HepG2 (cell line): ENCODE data around the gene GLIS2. TPM values are rescaled to one million over a fixed set of nuclear protein-coding genes. Genes with fewer than 3 reads are reported as not detected.

Experiments used
- ATAC-seq: fragments of 200-7000 bp; cut with Tn5 transposase; 3 replicates; pipeline ENCODE4 v1.9.1; 2020; ENCODE audit warnings: mild to moderate bottlenecking, moderate library complexity
- BruUV-seq: library from RNA; stranded (reverse); fragments of 400-500 nt; replicated peaks from 2 replicates; lab custom pipeline; 2021; lab: Mats Ljungman, UMichigan
- CTCF ChIA-PET: fragments of 300-600 bp; formaldehyde crosslinking; extraction: SDS; loops from one replicate; lab custom pipeline; 2021; ENCODE audit warnings: low total read pairs, inconsistent platforms, low intra/inter-chr PET ratio; lab: Yijun Ruan, JAX
- POLR2A ChIA-PET: fragments of 350-600 bp; sonication (Branson Sonifier 250); formaldehyde crosslinking; loops from one replicate; lab custom pipeline; 2020; ENCODE audit warnings: antibody characterized with exemption, inconsistent platforms; lab: Yijun Ruan, JAX
- DNase-seq: peaks from one replicate; pipeline ENCODE4 v3.0.0-alpha.2; 2015; ENCODE audit warnings: low spot score
- FAIRE-seq: peaks from 3 replicates; lab custom pipeline; 2011; peaks lifted over from hg19 to GRCh38; lab: Jason Lieb, UNC
- H2AFZ ChIP-seq: one replicate; pipeline ENCODE4 v1.6.1; 2011; ENCODE audit warnings: low read length, inconsistent platforms
- H3K27ac ChIP-seq: fragments of 300-600 bp; 3 replicates; pipeline ENCODE4 v1.8.0; 2011; ENCODE audit warnings: mixed run types, mild to moderate bottlenecking, mixed read lengths, low read length, inconsistent platforms; ENCODE audit not compliant: insufficient read depth; ENCODE audit errors: extremely low read length
- H3K27me3 ChIP-seq, 2 experiments: fragments of 200-600 bp in 1 of 2; 2 replicates in 1 of 2; 3 replicates in 1 of 2; pipeline versions ENCODE4 v1.6.0 to v1.8.0; 2011; ENCODE audit warnings: low read length in 2 of 2, mild to moderate bottlenecking in 2 of 2, moderate library complexity in 2 of 2, inconsistent platforms in 1 of 2; ENCODE audit not compliant: insufficient read depth in 2 of 2, control insufficient read depth in 1 of 2
- H3K36me3 ChIP-seq, 2 experiments: fragments of 200-600 bp in 1 of 2; replicated peaks in 1 of 2; 2 replicates in 1 of 2; 3 replicates in 1 of 2; pipeline versions ENCODE4 v1.5.1 to v1.8.0; 2011; ENCODE audit warnings: low read length in 2 of 2, inconsistent platforms in 1 of 2; ENCODE audit not compliant: insufficient read depth in 2 of 2, control insufficient read depth in 1 of 2
- H3K4me1 ChIP-seq: 2 replicates; pipeline ENCODE4 v1.5.1; 2012; ENCODE audit warnings: low read length, inconsistent platforms; ENCODE audit not compliant: insufficient read depth
- H3K4me2 ChIP-seq: 2 replicates; pipeline ENCODE4 v1.6.0; 2011; ENCODE audit warnings: low read depth, low read length, inconsistent platforms
- H3K4me3 ChIP-seq, 3 experiments: fragments of 200-600 bp in 1 of 3; sonication (generic), shearing (Covaris generic) in 1 of 3; replicated peaks in 1 of 3; 2 replicates each; pipeline ENCODE4 v1.5.1; 2011 to 2016; ENCODE audit warnings: low read length in 3 of 3, inconsistent platforms in 2 of 3, low read depth in 2 of 3, mild to moderate bottlenecking in 2 of 3, control low read depth in 1 of 3, mixed read lengths in 1 of 3; ENCODE audit not compliant: insufficient read depth in 1 of 3
- H3K79me2 ChIP-seq: one replicate; pipeline ENCODE4 v1.6.1; 2011; ENCODE audit warnings: low read length, inconsistent platforms; ENCODE audit not compliant: insufficient read depth
- H3K9ac ChIP-seq: 2 replicates; pipeline ENCODE4 v1.6.0; 2011; ENCODE audit warnings: mild to moderate bottlenecking, low read depth, low read length, inconsistent platforms; ENCODE audit not compliant: insufficient read depth
- H3K9me3 ChIP-seq: 2 replicates; pipeline ENCODE4 v1.5.1; 2012; ENCODE audit warnings: mild to moderate bottlenecking, low read length
- H4K20me1 ChIP-seq: 2 replicates; pipeline ENCODE4 v1.6.0; 2011; ENCODE audit warnings: inconsistent platforms, mild to moderate bottlenecking, low read length, moderate library complexity; ENCODE audit not compliant: insufficient read depth
- AGO1 ChIP-seq: fragments of 200-400 bp; formaldehyde crosslinking; IDR thresholded peaks from 2 replicates; pipeline ENCODE4 v1.6.1; 2017; ENCODE audit warnings: mild to moderate bottlenecking, low read depth, low read length, moderate library complexity; ENCODE audit not compliant: poor library complexity, severe bottlenecking
- DR1 ChIP-seq: sonication (generic); formaldehyde crosslinking; IDR thresholded peaks from 2 replicates; pipeline ENCODE4 v1.8.0; 2021; ENCODE audit warnings: mild to moderate bottlenecking, missing genetic modification reagents, inconsistent platforms
- ELF4 ChIP-seq: sonication (generic); formaldehyde crosslinking; IDR thresholded peaks from 2 replicates; pipeline ENCODE4 v1.5.0; 2020; ENCODE audit warnings: missing genetic modification reagents, mild to moderate bottlenecking, moderate library complexity, borderline replicate concordance
- FOXA1 ChIP-seq, 2 experiments: fragments of 450-650 bp in 1 of 2; sonication (generic) in 1 of 2; formaldehyde crosslinking in 1 of 2; IDR thresholded peaks; 2 replicates each; pipeline versions ENCODE4 v1.4.0 to v1.6.1; 2016 to 2020; ENCODE audit warnings: missing genetic modification reagents in 1 of 2
- POLR2AphosphoS5 ChIP-seq: IDR thresholded peaks from 2 replicates; pipeline ENCODE4 v1.6.1; 2012; ENCODE audit warnings: low read depth, low read length
- POLR2G ChIP-seq: fragments of 200-400 bp; formaldehyde crosslinking; IDR thresholded peaks from 2 replicates; pipeline ENCODE4 v1.6.1; 2018; ENCODE audit warnings: mild to moderate bottlenecking, low read depth, low read length, moderate library complexity
- STAT5B ChIP-seq: sonication (generic); formaldehyde crosslinking; IDR thresholded peaks from 2 replicates; pipeline ENCODE4 v1.4.0; 2020; ENCODE audit warnings: missing genetic modification reagents
- ZNF326 ChIP-seq: sonication (generic); formaldehyde crosslinking; IDR thresholded peaks from 2 replicates; pipeline ENCODE4 v1.4.0; 2020; ENCODE audit warnings: missing genetic modification reagents, borderline replicate concordance
- ZNF572 ChIP-seq: sonication (generic); formaldehyde crosslinking; IDR thresholded peaks from 2 replicates; pipeline ENCODE4 v1.5.1; 2020; ENCODE audit warnings: mild to moderate bottlenecking, missing genetic modification reagents
- ZSCAN22 ChIP-seq: sonication (generic); formaldehyde crosslinking; IDR thresholded peaks from 2 replicates; pipeline ENCODE4 v1.4.0; 2020; ENCODE audit warnings: mild to moderate bottlenecking, missing genetic modification reagents
- WGBS: methylation state at CpG from one replicate; pipeline ENCODE4 v1.1.6; 2017; ENCODE audit warnings: low lambda C conversion rate; 5-methylcytosine and 5-hydroxymethylcytosine counted together
- in situ Hi-C: cut with HindIII; loops from 2 replicates; pipeline ENCODE4 v1.10.0; 2017; ENCODE audit warnings: low pct_unique_long_range_greater_than_20kb; ENCODE audit not compliant: extremely low pct_ligation_motif_present
- intact Hi-C: fragments of 100-400 bp; cut with micrococcal nuclease; formaldehyde crosslinking; loops from one replicate; pipeline ENCODE4 v1.10.0; 2022; ENCODE audit not compliant: unreplicated experiment
- polyA plus RNA-seq, 8 experiments: library from polyadenylated mRNA; depleted of rRNA in 3 of 8; stranded (reverse) in 7 of 8; unstranded in 1 of 8; fragments of >200 nt; fragmentation: Illumina TruSeq in 4 of 8; extraction: Trizol in 4 of 8; gene quantifications; 2 replicates each; pipeline versions ENCODE4 v1.2.1 to v1.2.3, GENCODE V29; 2011 to 2016; ENCODE audit warnings: low read depth in 4 of 8, missing spikeins in 1 of 8, mixed read lengths in 1 of 8; ENCODE audit not compliant: insufficient read depth in 1 of 8
- total RNA-seq, 5 experiments: library from RNA; depleted of rRNA; stranded (reverse); fragments of >200 nt; fragmentation: Illumina TruSeq; extraction: Trizol; gene quantifications; 2 replicates each; pipeline ENCODE4 v1.2.3, GENCODE V29; 2016; ENCODE audit warnings: low read depth in 1 of 5
- TF ChIP-seq, protein P1 (sequence below): sonication (generic); formaldehyde crosslinking; IDR thresholded peaks from 2 replicates; pipeline ENCODE4 v1.4.0; 2020; ENCODE audit warnings: missing genetic modification reagents, borderline replicate concordance
- TF ChIP-seq, protein P2 (sequence below): sonication (generic); formaldehyde crosslinking; IDR thresholded peaks from 2 replicates; pipeline ENCODE4 v1.4.0; 2020; ENCODE audit warnings: missing genetic modification reagents
- TF ChIP-seq, protein P3 (sequence below): conservative IDR thresholded peaks from 2 replicates; pipeline ENCODE4 v1.6.1; 2018; ENCODE audit warnings: missing genetic modification reagents
- TF ChIP-seq, protein P4 (sequence below), 2 experiments: fragments of 450-650 bp in 1 of 2; sonication (generic) in 1 of 2; formaldehyde crosslinking; IDR thresholded peaks; 2 replicates each; pipeline versions ENCODE4 v1.5.0 to v1.8.0; 2020 to 2022; ENCODE audit warnings: mild to moderate bottlenecking in 1 of 2, missing genetic modification reagents in 1 of 2
- TF ChIP-seq, protein P5 (sequence below): sonication (generic); formaldehyde crosslinking; IDR thresholded peaks from 2 replicates; pipeline ENCODE4 v1.8.0; 2022; ENCODE audit warnings: missing genetic modification reagents, mild to moderate bottlenecking, moderate library complexity, borderline replicate concordance

GLIS2 gene
- total and polyA plus RNA-seq, 2 of the 13 experiments (the other 11 are each of a cell fraction or from before 2014, with no cell fraction given), result 0.28 to 0.29 TPM

DNA sequence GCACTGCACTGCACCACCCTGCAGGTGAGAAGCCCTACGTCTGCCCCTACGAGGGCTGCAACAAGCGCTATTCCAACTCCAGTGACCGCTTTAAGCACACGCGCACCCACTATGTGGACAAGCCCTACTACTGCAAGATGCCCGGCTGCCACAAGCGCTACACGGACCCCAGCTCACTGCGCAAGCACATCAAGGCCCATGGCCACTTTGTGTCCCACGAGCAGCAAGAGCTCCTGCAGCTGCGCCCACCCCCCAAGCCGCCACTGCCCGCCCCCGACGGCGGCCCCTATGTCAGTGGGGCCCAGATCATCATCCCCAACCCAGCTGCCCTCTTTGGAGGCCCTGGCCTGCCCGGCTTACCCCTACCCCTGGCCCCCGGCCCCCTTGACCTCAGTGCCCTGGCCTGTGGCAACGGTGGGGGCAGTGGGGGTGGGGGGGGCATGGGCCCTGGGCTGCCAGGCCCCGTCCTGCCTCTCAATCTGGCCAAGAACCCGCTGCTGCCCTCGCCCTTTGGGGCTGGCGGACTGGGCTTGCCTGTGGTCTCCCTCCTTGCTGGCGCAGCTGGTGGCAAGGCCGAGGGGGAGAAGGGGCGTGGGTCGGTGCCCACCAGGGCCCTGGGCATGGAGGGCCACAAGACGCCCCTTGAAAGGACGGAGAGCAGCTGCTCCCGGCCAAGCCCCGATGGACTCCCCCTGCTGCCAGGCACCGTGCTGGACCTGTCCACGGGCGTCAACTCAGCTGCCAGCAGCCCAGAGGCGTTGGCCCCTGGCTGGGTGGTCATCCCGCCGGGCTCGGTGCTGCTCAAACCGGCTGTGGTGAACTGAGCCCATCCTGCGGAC lies 21.1 kb downstream of the GLIS2 start:
- BruUV-seq, result no TSS peak
- H4K20me1 ChIP-seq, result no peaks in the 10 kb centered on the region
- H3K27me3 ChIP-seq, result no peaks in the 10 kb centered on the region
- no peak overlapping the region for H3K27ac ChIP-seq
- H2AFZ ChIP-seq, result no peak overlapping the region
- DNase-seq (no peak), FAIRE-seq (no peak), ATAC-seq (peak; percentile 8; the same call in 2 of the 3 replicates)
- intact Hi-C loops, result no loop called here
- H3K9ac ChIP-seq, result no peak overlapping the region
- H3K36me3 ChIP-seq, result peaks cover 5 to 26% of the 10 kb centered on the region in 2 experiments; a peak in 3 of 5 replicates
- H3K4me2 ChIP-seq, result no peak overlapping the region
- no peaks in the 10 kb centered on the region for H3K79me2 ChIP-seq
- no peaks in the 10 kb centered on the region for H3K4me1 ChIP-seq
- H3K4me3 ChIP-seq, result no peak overlapping the region
- POLR2A ChIA-PET, result interaction anchor here (1.0 kb wide), 1 partner anchor 14 kb away, joined by 3 read pairs; the partner anchor contains the start of gene PAM16
- CTCF ChIA-PET, result no interaction called here
- H3K9me3 ChIP-seq, result no peaks in the 10 kb centered on the region
- WGBS, result 94% methylated on average over 23 of the region's 41 CpGs
- in situ Hi-C loops, result no loop called here
- TF ChIP-seq POLR2AphosphoS5, result 0 out of 2 replicates have a peak, but pooled peaks have one; percentile 7
- TF ChIP-seq, protein P1, sequence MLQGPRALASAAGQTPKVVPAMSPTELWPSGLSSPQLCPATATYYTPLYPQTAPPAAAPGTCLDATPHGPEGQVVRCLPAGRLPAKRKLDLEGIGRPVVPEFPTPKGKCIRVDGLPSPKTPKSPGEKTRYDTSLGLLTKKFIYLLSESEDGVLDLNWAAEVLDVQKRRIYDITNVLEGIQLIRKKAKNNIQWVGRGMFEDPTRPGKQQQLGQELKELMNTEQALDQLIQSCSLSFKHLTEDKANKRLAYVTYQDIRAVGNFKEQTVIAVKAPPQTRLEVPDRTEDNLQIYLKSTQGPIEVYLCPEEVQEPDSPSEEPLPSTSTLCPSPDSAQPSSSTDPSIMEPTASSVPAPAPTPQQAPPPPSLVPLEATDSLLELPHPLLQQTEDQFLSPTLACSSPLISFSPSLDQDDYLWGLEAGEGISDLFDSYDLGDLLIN (CRISPR knock-in tag), result no peak
- TF ChIP-seq, protein P2, sequence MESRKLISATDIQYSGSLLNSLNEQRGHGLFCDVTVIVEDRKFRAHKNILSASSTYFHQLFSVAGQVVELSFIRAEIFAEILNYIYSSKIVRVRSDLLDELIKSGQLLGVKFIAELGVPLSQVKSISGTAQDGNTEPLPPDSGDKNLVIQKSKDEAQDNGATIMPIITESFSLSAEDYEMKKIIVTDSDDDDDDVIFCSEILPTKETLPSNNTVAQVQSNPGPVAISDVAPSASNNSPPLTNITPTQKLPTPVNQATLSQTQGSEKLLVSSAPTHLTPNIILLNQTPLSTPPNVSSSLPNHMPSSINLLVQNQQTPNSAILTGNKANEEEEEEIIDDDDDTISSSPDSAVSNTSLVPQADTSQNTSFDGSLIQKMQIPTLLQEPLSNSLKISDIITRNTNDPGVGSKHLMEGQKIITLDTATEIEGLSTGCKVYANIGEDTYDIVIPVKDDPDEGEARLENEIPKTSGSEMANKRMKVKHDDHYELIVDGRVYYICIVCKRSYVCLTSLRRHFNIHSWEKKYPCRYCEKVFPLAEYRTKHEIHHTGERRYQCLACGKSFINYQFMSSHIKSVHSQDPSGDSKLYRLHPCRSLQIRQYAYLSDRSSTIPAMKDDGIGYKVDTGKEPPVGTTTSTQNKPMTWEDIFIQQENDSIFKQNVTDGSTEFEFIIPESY, result peak; percentile 45; the same call in 1 of the 2 replicates
- TF ChIP-seq, protein P3, sequence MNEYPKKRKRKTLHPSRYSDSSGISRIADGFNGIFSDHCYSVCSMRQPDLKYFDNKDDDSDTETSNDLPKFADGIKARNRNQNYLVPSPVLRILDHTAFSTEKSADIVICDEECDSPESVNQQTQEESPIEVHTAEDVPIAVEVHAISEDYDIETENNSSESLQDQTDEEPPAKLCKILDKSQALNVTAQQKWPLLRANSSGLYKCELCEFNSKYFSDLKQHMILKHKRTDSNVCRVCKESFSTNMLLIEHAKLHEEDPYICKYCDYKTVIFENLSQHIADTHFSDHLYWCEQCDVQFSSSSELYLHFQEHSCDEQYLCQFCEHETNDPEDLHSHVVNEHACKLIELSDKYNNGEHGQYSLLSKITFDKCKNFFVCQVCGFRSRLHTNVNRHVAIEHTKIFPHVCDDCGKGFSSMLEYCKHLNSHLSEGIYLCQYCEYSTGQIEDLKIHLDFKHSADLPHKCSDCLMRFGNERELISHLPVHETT (CRISPR knock-in tag), result no peak
- TF ChIP-seq ZNF572 (CRISPR knock-in tag), result no peak
- no peak for TF ChIP-seq DR1 (CRISPR knock-in tag)
- TF ChIP-seq, protein P4, sequence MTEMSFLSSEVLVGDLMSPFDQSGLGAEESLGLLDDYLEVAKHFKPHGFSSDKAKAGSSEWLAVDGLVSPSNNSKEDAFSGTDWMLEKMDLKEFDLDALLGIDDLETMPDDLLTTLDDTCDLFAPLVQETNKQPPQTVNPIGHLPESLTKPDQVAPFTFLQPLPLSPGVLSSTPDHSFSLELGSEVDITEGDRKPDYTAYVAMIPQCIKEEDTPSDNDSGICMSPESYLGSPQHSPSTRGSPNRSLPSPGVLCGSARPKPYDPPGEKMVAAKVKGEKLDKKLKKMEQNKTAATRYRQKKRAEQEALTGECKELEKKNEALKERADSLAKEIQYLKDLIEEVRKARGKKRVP (CRISPR knock-in tag; IDR thresholded peaks at IDR 0.05), result no peak
- peak; percentile 81 for TF ChIP-seq AGO1
- TF ChIP-seq STAT5B (CRISPR knock-in tag), result no peak
- no peak for TF ChIP-seq FOXA1 (IDR thresholded peaks at IDR 0.05)
- no peak for TF ChIP-seq FOXA1 (CRISPR knock-in tag; IDR thresholded peaks at IDR 0.05)
- TF ChIP-seq ZSCAN22 (CRISPR knock-in tag), result no peak
- TF ChIP-seq ELF4 (CRISPR knock-in tag), result no peak
- no peak for TF ChIP-seq ZNF326 (CRISPR knock-in tag)
- TF ChIP-seq, protein P5, sequence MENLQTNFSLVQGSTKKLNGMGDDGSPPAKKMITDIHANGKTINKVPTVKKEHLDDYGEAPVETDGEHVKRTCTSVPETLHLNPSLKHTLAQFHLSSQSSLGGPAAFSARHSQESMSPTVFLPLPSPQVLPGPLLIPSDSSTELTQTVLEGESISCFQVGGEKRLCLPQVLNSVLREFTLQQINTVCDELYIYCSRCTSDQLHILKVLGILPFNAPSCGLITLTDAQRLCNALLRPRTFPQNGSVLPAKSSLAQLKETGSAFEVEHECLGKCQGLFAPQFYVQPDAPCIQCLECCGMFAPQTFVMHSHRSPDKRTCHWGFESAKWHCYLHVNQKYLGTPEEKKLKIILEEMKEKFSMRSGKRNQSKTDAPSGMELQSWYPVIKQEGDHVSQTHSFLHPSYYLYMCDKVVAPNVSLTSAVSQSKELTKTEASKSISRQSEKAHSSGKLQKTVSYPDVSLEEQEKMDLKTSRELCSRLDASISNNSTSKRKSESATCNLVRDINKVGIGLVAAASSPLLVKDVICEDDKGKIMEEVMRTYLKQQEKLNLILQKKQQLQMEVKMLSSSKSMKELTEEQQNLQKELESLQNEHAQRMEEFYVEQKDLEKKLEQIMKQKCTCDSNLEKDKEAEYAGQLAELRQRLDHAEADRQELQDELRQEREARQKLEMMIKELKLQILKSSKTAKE (CRISPR knock-in tag), result no peak
- peak; percentile 37; the same call in 1 of the 2 replicates for TF ChIP-seq POLR2G
